Upper lobe of left lung (tissue), 6 donors: ENCODE measurements around the gene LGMN. TPM values are rescaled to one million over a fixed set of nuclear protein-coding genes. Genes with fewer than 3 reads are reported as not detected.

Source experiments
- ATAC-seq, 2 donors: fragments of 200-7000 bp; cut with Tn5 transposase; one replicate each; pipeline ENCODE4 v1.9.1; 2022; ENCODE audit warnings: mild to moderate bottlenecking in 2 of 2, moderate library complexity in 2 of 2; ENCODE audit not compliant: low FRiP score in 2 of 2
- DNase-seq, 2 donors: peaks; one replicate each; pipeline ENCODE4 v3.0.0-alpha.2; 2019 to 2020
- H3K27ac ChIP-seq, 4 donors: fragments of 200-600 bp; sonication (generic); one replicate each; pipeline ENCODE4 v1.5.1; 2016 to 2019
- H3K27me3 ChIP-seq, 4 donors: fragments of 200-600 bp; sonication (generic); one replicate each; pipeline ENCODE4 v1.5.1; 2017 to 2019
- H3K36me3 ChIP-seq, 4 donors: fragments of 200-600 bp; sonication (generic); one replicate each; pipeline ENCODE4 v1.5.1; 2016 to 2019
- H3K4me1 ChIP-seq, 4 donors: fragments of 200-600 bp; sonication (generic); one replicate each; pipeline ENCODE4 v1.5.1; 2018 to 2019
- H3K4me3 ChIP-seq, 4 donors: fragments of 200-600 bp; sonication (generic); one replicate each; pipeline ENCODE4 v1.5.1; 2017 to 2019; ENCODE audit warnings: mild to moderate bottlenecking in 2 of 4, moderate library complexity in 1 of 4
- H3K9me3 ChIP-seq, 4 donors: fragments of 200-600 bp; sonication (generic); one replicate each; pipeline ENCODE4 v1.5.1; 2018 to 2019
- CTCF ChIP-seq, 6 experiments: fragments of 450-650 bp in 4 of 6; fragments of 200-600 bp in 2 of 6; sonication (generic) in 2 of 6; IDR thresholded peaks; one replicate each; pipeline ENCODE4 v1.5.1; 2016 to 2019; ENCODE audit warnings: antibody characterized with exemption in 6 of 6
- EP300 ChIP-seq, 4 donors: sonication (generic); formaldehyde crosslinking; IDR thresholded peaks; one replicate each; pipeline ENCODE4 v1.5.1; 2017; ENCODE audit warnings: antibody characterized with exemption in 4 of 4, control low read depth in 2 of 4
- POLR2A ChIP-seq, 4 donors: fragments of 450-650 bp; IDR thresholded peaks; one replicate each; pipeline ENCODE4 v1.5.1; 2016 to 2017; ENCODE audit warnings: antibody characterized with exemption in 4 of 4, mild to moderate bottlenecking in 2 of 4
- POLR2AphosphoS5 ChIP-seq, 2 donors: sonication (generic); formaldehyde crosslinking; IDR thresholded peaks; one replicate each; pipeline ENCODE4 v1.5.1; 2017; ENCODE audit warnings: antibody characterized with exemption in 2 of 2
- WGBS, 2 donors: methylation state at CpG; one replicate each; pipeline ENCODE4 v1.1.5; 2017 to 2018; 5-methylcytosine and 5-hydroxymethylcytosine counted together
- total RNA-seq, 6 donors: library from RNA; depleted of rRNA in 4 of 6; stranded (reverse); fragments of >200 nt in 4 of 6; gene quantifications; one replicate each; pipeline versions ENCODE4 v1.1.0 to v1.2.1, GENCODE V29; 2016 to 2021
- donor health status: DM: no; HTN: no; CAD: no; lungs with moderate emphysema.
- donor health status: DM: no; HTN: yes; CAD: no; lungs with severe emphysema.

Gene LGMN
- total RNA-seq, 6 donors from 2014 or later: 53.4 to 222 (median 123) TPM

GRCh38 chr14:92728759-92729364 is 19.6 kb downstream of the LGMN start:
- H3K4me3 ChIP-seq: no peak overlapping the region
- H3K9me3 ChIP-seq: no peaks in the 10 kb centered on the region
- TF ChIP-seq EP300 (IDR thresholded peaks at IDR 0.05): peak in 1 of 4 donors; percentile 66
- TF ChIP-seq POLR2AphosphoS5 (IDR thresholded peaks at IDR 0.05): peak in 1 of 2 donors; percentile 28
- peak in 1 of 4 donors; percentile 7 for TF ChIP-seq POLR2A (IDR thresholded peaks at IDR 0.05)
- TF ChIP-seq CTCF (IDR thresholded peaks at IDR 0.05): no peak
- peaks cover 0 to 28% (median 20%) of the 10 kb centered on the region in 4 donors for H3K36me3 ChIP-seq
- ATAC-seq (no peak), DNase-seq (peak in 1 of 2 donors; percentile 82)
- H3K27ac ChIP-seq: peak overlapping the region in 1 of 4 donors; percentile 15
- peaks cover 20 to 41% (median 33%) of the 10 kb centered on the region in 4 donors for H3K4me1 ChIP-seq
- 35 to 70% methylated on average over 6 to 8 of the region's 8 CpGs for WGBS, 2 donors
- no peaks in the 10 kb centered on the region for H3K27me3 ChIP-seq

GRCh38 chr14:92726933-92727262 is 21.5 kb downstream of the LGMN start:
- DNase-seq: no peak
- Histone ChIP-seq H3K27me3 (no peaks in the 10 kb centered on the region), H3K4me3 (no peak overlapping the region), H3K36me3 (peaks cover 0 to 18% (median 15%) of the 10 kb centered on the region in 4 donors), H3K4me1 (peaks cover 22 to 40% (median 33%) of the 10 kb centered on the region in 4 donors), H3K9me3 (no peaks in the 10 kb centered on the region), H3K27ac (peak overlapping the region; percentile 79 to 94 (median 82))
- ATAC-seq: no peak
- 71 to 92% methylated on average over 8 of the region's 8 CpGs for WGBS, 2 donors
- TF ChIP-seq POLR2AphosphoS5 (IDR thresholded peaks at IDR 0.05) (no peak), EP300 (IDR thresholded peaks at IDR 0.05) (no peak), POLR2A (IDR thresholded peaks at IDR 0.05) (no peak), CTCF (IDR thresholded peaks at IDR 0.05) (no peak)

- Histone ChIP-seq H3K27ac (peak overlapping the region; percentile 79 to 94 (median 82)), H3K36me3 (peaks cover 0 to 14% (median 11%) of the 10 kb centered on the region in 4 donors), H3K4me1 (peaks cover 22 to 40% (median 33%) of the 10 kb centered on the region in 4 donors), H3K27me3 (no peaks in the 10 kb centered on the region), H3K4me3 (no peak overlapping the region), H3K9me3 (no peaks in the 10 kb centered on the region)
- 43 to 64% methylated on average over 12 of the region's 12 CpGs for WGBS, 2 donors
- ATAC-seq (peak; percentile 90 to 91), DNase-seq (peak in 1 of 2 donors; percentile 93)
- TF ChIP-seq CTCF (IDR thresholded peaks at IDR 0.05) (no peak), EP300 (IDR thresholded peaks at IDR 0.05) (peak in 1 of 4 donors; percentile 93), POLR2AphosphoS5 (IDR thresholded peaks at IDR 0.05) (peak in 1 of 2 donors; percentile 23), POLR2A (IDR thresholded peaks at IDR 0.05) (peak in 1 of 4 donors; percentile 29)
These were observed 22.1 kb downstream of the LGMN start for GRCh38 chr14:92726135-92726932.

- ATAC-seq (peak; percentile 32 to 65), DNase-seq (peak in 1 of 2 donors; percentile 82)
- 67 to 70% methylated on average over 11 to 14 of the region's 14 CpGs for WGBS, 2 donors
- Histone ChIP-seq H3K36me3 (peaks cover 0 to 2% (median 0%) of the 10 kb centered on the region in 4 donors), H3K9me3 (no peaks in the 10 kb centered on the region), H3K4me1 (peaks cover 28 to 50% (median 41%) of the 10 kb centered on the region in 4 donors), H3K4me3 (no peak overlapping the region), H3K27me3 (no peaks in the 10 kb centered on the region), H3K27ac (peak overlapping the region; percentile 79 to 94 (median 82))
- no peak for TF ChIP-seq CTCF (IDR thresholded peaks at IDR 0.05)
- peak; percentile 66 to 79 for TF ChIP-seq POLR2AphosphoS5 (IDR thresholded peaks at IDR 0.05)
- peak in 1 of 4 donors; percentile 58 for TF ChIP-seq POLR2A (IDR thresholded peaks at IDR 0.05)
- TF ChIP-seq EP300 (IDR thresholded peaks at IDR 0.05): peak in 3 of 4 donors; percentile 9 to 98 (median 88)
These were observed 23.7 kb downstream of the LGMN start for GRCh38 chr14:92724516-92725340.
